ENCODE measurements around the gene BAHCC1. TPM values are rescaled to one million over a fixed set of nuclear protein-coding genes. Genes with fewer than 3 reads are reported as not detected.

The BAHCC1 gene
- total RNA-seq, 2 donors from 2014 or later: 11.4 to 28.9 TPM

DNA sequence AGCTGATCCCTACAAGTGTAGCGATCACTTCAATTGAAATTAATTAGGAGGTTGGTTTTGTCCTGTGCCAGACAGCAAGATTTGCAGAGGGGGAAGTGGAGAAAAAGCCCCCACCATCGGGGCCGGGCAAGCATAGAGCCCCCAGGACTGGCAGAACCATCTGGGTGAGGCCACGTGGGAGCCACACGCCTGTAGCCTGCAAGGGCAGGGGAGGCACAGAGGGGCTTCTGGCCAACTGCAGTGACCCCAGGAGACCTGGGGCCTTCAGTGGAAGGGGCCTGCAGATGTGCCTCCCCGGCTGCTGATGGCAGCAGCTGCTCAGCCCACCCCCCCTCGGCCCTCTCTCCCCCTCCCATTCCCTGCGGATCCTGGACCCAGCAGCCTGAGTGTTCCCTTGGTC is 54.1 kb downstream of the BAHCC1 start:
- Histone ChIP-seq H3K9me3 (no peaks in the 10 kb centered on the region), H3K27ac (no peak overlapping the region), H3K27me3 (replicated peaks; ENCODE audit: insufficient read depth) (no peaks in the 10 kb centered on the region), H3K36me3 (no peaks in the 10 kb centered on the region), H3K4me1 (replicated peaks) (no peaks in the 10 kb centered on the region), H3K4me3 (no peak overlapping the region)
- intact Hi-C loops (cut with DNase I): no loop called here
- TF ChIP-seq POLR2AphosphoS5 (IDR thresholded peaks at IDR 0.05) (no peak), POLR2A (IDR thresholded peaks at IDR 0.05) (no peak)
- TF ChIP-seq, protein P1, sequence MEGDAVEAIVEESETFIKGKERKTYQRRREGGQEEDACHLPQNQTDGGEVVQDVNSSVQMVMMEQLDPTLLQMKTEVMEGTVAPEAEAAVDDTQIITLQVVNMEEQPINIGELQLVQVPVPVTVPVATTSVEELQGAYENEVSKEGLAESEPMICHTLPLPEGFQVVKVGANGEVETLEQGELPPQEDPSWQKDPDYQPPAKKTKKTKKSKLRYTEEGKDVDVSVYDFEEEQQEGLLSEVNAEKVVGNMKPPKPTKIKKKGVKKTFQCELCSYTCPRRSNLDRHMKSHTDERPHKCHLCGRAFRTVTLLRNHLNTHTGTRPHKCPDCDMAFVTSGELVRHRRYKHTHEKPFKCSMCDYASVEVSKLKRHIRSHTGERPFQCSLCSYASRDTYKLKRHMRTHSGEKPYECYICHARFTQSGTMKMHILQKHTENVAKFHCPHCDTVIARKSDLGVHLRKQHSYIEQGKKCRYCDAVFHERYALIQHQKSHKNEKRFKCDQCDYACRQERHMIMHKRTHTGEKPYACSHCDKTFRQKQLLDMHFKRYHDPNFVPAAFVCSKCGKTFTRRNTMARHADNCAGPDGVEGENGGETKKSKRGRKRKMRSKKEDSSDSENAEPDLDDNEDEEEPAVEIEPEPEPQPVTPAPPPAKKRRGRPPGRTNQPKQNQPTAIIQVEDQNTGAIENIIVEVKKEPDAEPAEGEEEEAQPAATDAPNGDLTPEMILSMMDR (IDR thresholded peaks at IDR 0.05): no peak
- no peak for DNase-seq (ENCODE audit: low spot score)
- 82% methylated on average over 8 of the region's 8 CpGs for WGBS

DNA sequence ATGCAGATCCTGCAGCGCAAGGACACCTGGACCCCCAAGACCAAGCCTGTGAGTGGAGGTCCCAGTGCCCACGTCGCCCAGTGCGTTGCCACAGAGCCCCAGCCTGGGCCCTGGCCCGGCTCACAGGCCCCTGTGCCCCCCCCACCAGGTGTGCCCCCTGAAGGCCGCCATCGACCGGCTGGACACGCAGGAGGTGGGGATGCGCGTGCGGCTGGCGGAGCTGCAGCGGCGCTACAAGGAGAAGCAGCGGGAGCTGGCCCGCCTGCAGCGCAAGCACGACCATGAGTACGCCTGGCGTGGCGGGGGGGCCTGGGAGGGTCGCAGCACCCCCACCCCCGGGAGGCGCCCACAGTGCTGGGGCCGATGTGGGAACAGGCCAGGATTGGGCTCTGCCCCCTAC is 56.6 kb downstream of the BAHCC1 start:
- H3K4me3 ChIP-seq: no peak overlapping the region
- 92% methylated on average over 25 of the region's 26 CpGs for WGBS

DNA sequence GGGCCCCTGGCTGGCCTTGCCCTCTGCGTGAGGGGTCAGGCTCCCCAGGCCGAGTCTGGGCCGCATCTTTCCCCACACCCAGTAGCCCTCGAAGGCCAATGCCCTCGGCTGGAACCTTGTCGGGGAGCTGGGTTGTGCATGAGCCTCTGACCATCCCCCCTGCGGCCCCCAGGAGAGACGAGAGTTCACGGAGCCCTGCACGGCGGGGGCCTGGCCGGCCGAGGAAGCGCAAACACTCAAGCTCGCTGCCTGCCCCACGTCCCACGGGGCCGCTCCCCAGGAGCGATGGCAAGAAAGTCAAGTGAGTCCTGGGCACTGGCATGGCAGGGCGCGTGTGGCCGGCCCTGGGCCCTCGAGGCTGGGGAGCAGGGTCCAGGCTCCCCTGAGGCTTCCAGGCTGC is 57.3 kb downstream of the BAHCC1 start:
- intact Hi-C loops (cut with DNase I): no loop called here
- DNase-seq (ENCODE audit: low spot score): no peak
- no peak overlapping the region for H3K4me3 ChIP-seq
- no peak overlapping the region for H3K27ac ChIP-seq
- no peaks in the 10 kb centered on the region for H3K27me3 ChIP-seq (replicated peaks; ENCODE audit: insufficient read depth)
- H3K9me3 ChIP-seq: no peaks in the 10 kb centered on the region
- H3K36me3 ChIP-seq: no peaks in the 10 kb centered on the region
- WGBS: 88% methylated on average over 21 of the region's 23 CpGs
- no peaks in the 10 kb centered on the region for H3K4me1 ChIP-seq (replicated peaks)
- TF ChIP-seq, protein P1 (IDR thresholded peaks at IDR 0.05): no peak
- no peak for TF ChIP-seq POLR2A (IDR thresholded peaks at IDR 0.05)
- TF ChIP-seq POLR2AphosphoS5 (IDR thresholded peaks at IDR 0.05): no peak

More for the DNA sequence above, 56.6 kb downstream of the BAHCC1 start:
- no peaks in the 10 kb centered on the region for H3K27me3 ChIP-seq (replicated peaks; ENCODE audit: insufficient read depth)
- no peak for TF ChIP-seq POLR2AphosphoS5 (IDR thresholded peaks at IDR 0.05)
- TF ChIP-seq, protein P1 (IDR thresholded peaks at IDR 0.05): no peak
- TF ChIP-seq POLR2A (IDR thresholded peaks at IDR 0.05): no peak
- no peaks in the 10 kb centered on the region for H3K4me1 ChIP-seq (replicated peaks)
- H3K9me3 ChIP-seq: no peaks in the 10 kb centered on the region
- no peaks in the 10 kb centered on the region for H3K36me3 ChIP-seq
- H3K27ac ChIP-seq: no peak overlapping the region
- intact Hi-C loops (cut with DNase I): no loop called here
- no peak for DNase-seq (ENCODE audit: low spot score)

DNA sequence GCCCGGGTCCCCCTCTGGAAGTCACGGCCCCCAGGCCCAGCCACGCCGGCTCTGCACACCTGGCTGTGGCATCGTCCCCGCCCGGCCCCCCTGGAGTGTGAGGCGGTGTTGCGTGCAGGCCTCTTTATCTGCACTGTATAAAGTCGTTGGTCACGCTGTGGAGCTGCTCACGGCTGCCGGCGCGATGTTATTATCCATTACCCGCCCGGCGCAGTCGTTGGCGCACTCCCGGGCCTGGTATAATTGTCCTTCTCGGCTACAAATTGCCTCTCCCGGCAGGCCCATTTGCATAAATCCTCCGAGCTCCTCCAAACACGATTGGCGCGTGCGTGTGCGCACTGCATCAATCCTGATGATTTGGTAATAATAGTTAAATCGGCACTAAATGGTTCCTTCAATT is 57.8 kb downstream of the BAHCC1 start:
- H3K4me3 ChIP-seq: no peak overlapping the region
- no peak for DNase-seq (ENCODE audit: low spot score)
- no peak for TF ChIP-seq POLR2AphosphoS5 (IDR thresholded peaks at IDR 0.05)
- TF ChIP-seq POLR2A (IDR thresholded peaks at IDR 0.05): no peak
- TF ChIP-seq, protein P1 (IDR thresholded peaks at IDR 0.05): no peak
- H3K27ac ChIP-seq: no peak overlapping the region
- 88% methylated on average over 27 of the region's 30 CpGs for WGBS
- intact Hi-C loops (cut with DNase I): no loop called here
- no peaks in the 10 kb centered on the region for H3K36me3 ChIP-seq
- no peaks in the 10 kb centered on the region for H3K27me3 ChIP-seq (replicated peaks; ENCODE audit: insufficient read depth)
- H3K4me1 ChIP-seq (replicated peaks): no peaks in the 10 kb centered on the region
- no peaks in the 10 kb centered on the region for H3K9me3 ChIP-seq

DNA sequence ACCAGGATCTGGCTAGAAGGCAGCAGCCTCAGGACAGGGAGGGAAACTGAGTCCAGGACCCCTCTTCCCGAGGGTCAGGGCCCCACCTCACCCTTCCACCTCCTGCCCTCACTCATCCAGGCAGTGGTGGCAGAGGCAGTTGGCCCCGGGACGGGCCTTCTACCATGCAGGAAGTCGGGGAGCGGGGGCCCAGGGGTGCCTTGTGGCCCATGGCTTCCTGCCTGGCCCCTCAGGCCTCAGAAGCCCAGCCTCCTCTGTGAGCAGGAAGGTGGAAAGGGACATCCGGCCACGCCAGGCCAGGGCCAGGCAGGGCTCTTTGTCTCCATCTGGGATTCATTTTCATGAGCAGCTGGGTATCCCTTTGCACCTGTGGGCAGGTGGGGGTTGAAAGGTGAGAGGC is 58.5 kb downstream of the BAHCC1 start:
- Histone ChIP-seq H3K4me3 (no peak overlapping the region), H3K27ac (no peak overlapping the region), H3K36me3 (no peaks in the 10 kb centered on the region), H3K27me3 (replicated peaks; ENCODE audit: insufficient read depth) (no peaks in the 10 kb centered on the region), H3K4me1 (replicated peaks) (no peaks in the 10 kb centered on the region), H3K9me3 (no peaks in the 10 kb centered on the region)
- TF ChIP-seq POLR2AphosphoS5 (IDR thresholded peaks at IDR 0.05): no peak
- no peak for TF ChIP-seq POLR2A (IDR thresholded peaks at IDR 0.05)
- TF ChIP-seq, protein P1 (IDR thresholded peaks at IDR 0.05): no peak
- DNase-seq (ENCODE audit: low spot score): no peak
- intact Hi-C loops (cut with DNase I): no loop called here
- WGBS: 85% methylated on average over 7 of the region's 7 CpGs

Measured in prostate gland (tissue), 2 donors.